K562 (cell line): ENCODE results near the gene KLK3. TPM values are rescaled to one million over a fixed set of nuclear protein-coding genes. Genes with fewer than 3 reads are reported as not detected.
A peak's percentile ranks its signal among the peaks of the same experiment; 100 is the strongest.

Experiments used
- ATF7 ChIP-seq: fragments of 450-650 bp; IDR thresholded peaks from 2 replicates; pipeline ENCODE4 v1.7.1; 2014; ENCODE audit warnings: mild to moderate bottlenecking, moderate library complexity
- BRD9 ChIP-seq: fragments of 450-650 bp; IDR thresholded peaks from 2 replicates; pipeline ENCODE4 v1.6.1; 2018; ENCODE audit warnings: low read depth; ENCODE audit not compliant: partially characterized antibody
- BRF1 ChIP-seq: IDR thresholded peaks from 3 replicates; pipeline ENCODE4 v1.6.1; 2011; ENCODE audit warnings: borderline replicate concordance, mild to moderate bottlenecking; ENCODE audit not compliant: insufficient read length; ENCODE audit errors: extremely low read depth
- HMGN3 ChIP-seq: IDR thresholded peaks from 2 replicates; pipeline ENCODE4 v1.6.1; 2011; ENCODE audit warnings: borderline replicate concordance, low read depth, mild to moderate bottlenecking, mixed read lengths, low read length; ENCODE audit not compliant: insufficient read length; ENCODE audit errors: extremely low read depth
- POLR2H ChIP-seq: IDR thresholded peaks from 2 replicates; pipeline ENCODE4 v1.6.1; 2016; ENCODE audit warnings: missing genetic modification characterization, low read depth, mild to moderate bottlenecking, control low read depth, missing compliant biosample characterization, moderate library complexity
- SP1 ChIP-seq: sonication (generic); formaldehyde crosslinking; IDR thresholded peaks from 2 replicates; pipeline ENCODE4 v1.8.1; 2022; ENCODE audit warnings: mild to moderate bottlenecking, missing genetic modification reagents
- SRF ChIP-seq, 2 experiments: fragments of 250-450, 450-650 bp in 1 of 2; sonication (Bioruptor Pico) in 1 of 2; sonication (generic) in 1 of 2; formaldehyde crosslinking; IDR thresholded peaks; 2 replicates each; pipeline versions ENCODE4 v1.5.0 to v1.5.1; 2020 to 2022; ENCODE audit warnings: mild to moderate bottlenecking in 1 of 2, missing genetic modification reagents in 1 of 2
- TAF9B ChIP-seq: fragments of 450-650 bp; IDR thresholded peaks from 2 replicates; pipeline ENCODE4 v1.6.1; 2018; ENCODE audit warnings: mild to moderate bottlenecking; ENCODE audit not compliant: partially characterized antibody
- ZBTB9 ChIP-seq: fragments of 450-650 bp; formaldehyde crosslinking; IDR thresholded peaks from 2 replicates; pipeline ENCODE4 v1.4.0; 2020; ENCODE audit warnings: mild to moderate bottlenecking, moderate library complexity
- ZEB2 ChIP-seq: fragments of 450-650 bp; IDR thresholded peaks from 2 replicates; pipeline ENCODE4 v1.6.1; 2016
- ZFX ChIP-seq: sonication (generic); formaldehyde crosslinking; IDR thresholded peaks from 2 replicates; pipeline ENCODE4 v1.8.0; 2022; ENCODE audit warnings: mild to moderate bottlenecking, missing genetic modification reagents, moderate library complexity
- ZNF212 ChIP-seq: fragments of 450-650 bp; formaldehyde crosslinking; IDR thresholded peaks from 2 replicates; pipeline ENCODE4 v1.4.0; 2020; ENCODE audit warnings: mild to moderate bottlenecking
- polyA plus RNA-seq, 8 experiments: library from polyadenylated mRNA; depleted of rRNA in 4 of 8; stranded (reverse) in 5 of 8; unstranded in 3 of 8; fragments of >200 nt; fragmentation: Nextera tagmentation in 2 of 8; fragmentation: Illumina TruSeq in 1 of 8; extraction: Ambion mirVana in 2 of 8; extraction: Trizol in 1 of 8; gene quantifications; 2 replicates each; pipeline versions ENCODE4 v1.2.1 to v1.2.3, GENCODE V29; 2011 to 2014; ENCODE audit warnings: inconsistent platforms in 1 of 8, missing spikeins in 1 of 8
- total RNA-seq, 7 experiments: library from RNA; depleted of rRNA in 6 of 7; stranded (reverse); fragments of >200 nt in 6 of 7; fragmentation: Illumina TruSeq in 2 of 7; extraction: Trizol in 2 of 7; gene quantifications; 2 replicates each; pipeline versions ENCODE4 v1.2.1 to v1.2.3, GENCODE V29; 2011 to 2021; ENCODE audit warnings: low replicate concordance in 1 of 7

Gene KLK3
- total and polyA plus RNA-seq, 9 of the 15 experiments (the other 6 are each of a cell fraction or from before 2014, with no cell fraction given): not detected

GRCh38 chr19:50817941-50818858 lies 36.5 kb upstream of the KLK3 start (continued):
- TF ChIP-seq POLR2H (tag) (no peak), SP1 (peak; percentile 65), BRF1 (no peak), ATF7 (peak; percentile 36), HMGN3 (peak; percentile 89), BRD9 (no peak), ZBTB9 (peak; percentile 78), TAF9B (no peak), ZFX (CRISPR knock-in tag) (peak; percentile 45), SRF (CRISPR knock-in tag; IDR thresholded peaks at IDR 0.05) (peak in 1 of 2 experiments; percentile 53; a peak in 1 of 4 replicates), ZNF212 (CRISPR knock-in tag) (0 out of 2 replicates have a peak, but pooled peaks have one; percentile 65), ZEB2 (no peak)
- TF ChIP-seq, all 486 proteins: peak for 40
